IMR-90 (cell line): Measurements from ENCODE around the gene APOF. TPM values are rescaled to one million over a fixed set of nuclear protein-coding genes. Genes with fewer than 3 reads are reported as not detected.

Experiments
- ATAC-seq: fragments of 200-7000 bp; cut with Tn5 transposase; 2 replicates; pipeline ENCODE4 v1.9.1; 2020; ENCODE audit warnings: low read depth, mild to moderate bottlenecking, moderate library complexity
- BruUV-seq: library from RNA; stranded (reverse); fragments of 400-500 nt; replicated peaks from 2 replicates; lab custom pipeline; 2021; lab: Mats Ljungman, UMichigan
- CTCF ChIA-PET: fragments of 300-600 bp; formaldehyde crosslinking; extraction: SDS; loops from one replicate; lab custom pipeline; 2021; ENCODE audit warnings: antibody characterized with exemption; lab: Yijun Ruan, JAX
- POLR2A ChIA-PET: fragments of 300-600 bp; sonication (Branson Sonifier 250); formaldehyde crosslinking; loops from one replicate; lab custom pipeline; 2022; ENCODE audit warnings: antibody characterized with exemption; ENCODE audit not compliant: unreplicated experiment; lab: Charles Lee
- DNase-seq: peaks from one replicate; pipeline ENCODE4 v3.0.0; 2013
- H2AFZ ChIP-seq: replicated peaks from 2 replicates; pipeline ENCODE3; 2013; ENCODE audit warnings: low read length, mild to moderate bottlenecking; ENCODE audit not compliant: poor library complexity
- H2AK5ac ChIP-seq: 2 replicates; pipeline ENCODE4 v1.6.1; 2013; ENCODE audit warnings: low read depth, low read length, inconsistent platforms
- H2AK9ac ChIP-seq: replicated peaks from 2 replicates; pipeline ENCODE3; 2013; ENCODE audit warnings: mild to moderate bottlenecking, low read depth, low read length, moderate library complexity; ENCODE audit not compliant: poor library complexity
- H2BK120ac ChIP-seq: 2 replicates; pipeline ENCODE4 v1.6.1; 2013; ENCODE audit warnings: low read depth, low read length, inconsistent platforms
- H2BK15ac ChIP-seq: 3 replicates; pipeline ENCODE4 v1.6.1; 2013; ENCODE audit warnings: low read depth, low read length, inconsistent platforms
- H2BK20ac ChIP-seq: 2 replicates; pipeline ENCODE4 v1.6.1; 2013; ENCODE audit warnings: low read depth, mild to moderate bottlenecking, inconsistent platforms, low read length, moderate library complexity
- H2BK5ac ChIP-seq: 2 replicates; pipeline ENCODE4 v1.6.1; 2013; ENCODE audit warnings: mild to moderate bottlenecking, low read depth, low read length, inconsistent platforms; ENCODE audit not compliant: poor library complexity, severe bottlenecking
- H3K14ac ChIP-seq: replicated peaks from 2 replicates; pipeline ENCODE4 v1.6.1; 2013; ENCODE audit warnings: low read depth, low read length, inconsistent platforms
- H3K18ac ChIP-seq: 2 replicates; pipeline ENCODE4 v1.6.1; 2013; ENCODE audit warnings: low read depth, low read length, control low read depth
- H3K23ac ChIP-seq: 2 replicates; pipeline ENCODE4 v1.6.1; 2013; ENCODE audit warnings: low read depth, low read length, inconsistent platforms
- H3K27ac ChIP-seq: 2 replicates; pipeline ENCODE4 v1.5.1; 2013; ENCODE audit warnings: mild to moderate bottlenecking, control low read depth, low read length; ENCODE audit not compliant: insufficient read depth
- H3K27me3 ChIP-seq: 2 replicates; pipeline ENCODE4 v1.6.1; 2013; ENCODE audit warnings: low read length; ENCODE audit not compliant: control insufficient read depth, insufficient read depth
- H3K36me3 ChIP-seq: 2 replicates; pipeline ENCODE4 v1.6.1; 2013; ENCODE audit warnings: low read length, mixed read lengths; ENCODE audit not compliant: control insufficient read depth, insufficient read depth
- H3K4ac ChIP-seq: 2 replicates; pipeline ENCODE4 v1.6.1; 2013; ENCODE audit warnings: low read depth, low read length, inconsistent platforms
- H3K4me1 ChIP-seq: 2 replicates; pipeline ENCODE4 v1.6.1; 2013; ENCODE audit warnings: low read length, mixed read lengths; ENCODE audit not compliant: control insufficient read depth, insufficient read depth
- H3K4me2 ChIP-seq: 2 replicates; pipeline ENCODE4 v1.6.1; 2013; ENCODE audit warnings: low read depth, mild to moderate bottlenecking, control low read depth, low read length, moderate library complexity
- H3K4me3 ChIP-seq: 2 replicates; pipeline ENCODE4 v1.5.1; 2013; ENCODE audit warnings: low read depth, mild to moderate bottlenecking, control low read depth, low read length, moderate library complexity; ENCODE audit not compliant: insufficient read depth
- H3K56ac ChIP-seq: 2 replicates; pipeline ENCODE4 v1.6.1; 2013; ENCODE audit warnings: low read length, inconsistent platforms; ENCODE audit not compliant: insufficient read depth; ENCODE audit errors: extremely low read depth
- H3K79me1 ChIP-seq, 2 experiments: 2 replicates each; pipeline ENCODE4 v1.6.1; 2013; ENCODE audit warnings: low read length in 2 of 2, inconsistent platforms in 1 of 2, low read depth in 1 of 2
- H3K9ac ChIP-seq: 2 replicates; pipeline ENCODE4 v1.6.1; 2013; ENCODE audit warnings: low read depth, low read length, control low read depth
- H3K9me1 ChIP-seq: 2 replicates; pipeline ENCODE4 v1.6.1; 2013; ENCODE audit warnings: low read length, inconsistent platforms; ENCODE audit not compliant: insufficient read depth
- H3K9me3 ChIP-seq: 2 replicates; pipeline ENCODE4 v1.6.1; 2013; ENCODE audit warnings: low read length; ENCODE audit not compliant: control insufficient read depth, insufficient read depth
- H4K20me1 ChIP-seq: 2 replicates; pipeline ENCODE4 v1.6.1; 2013; ENCODE audit warnings: low read length, inconsistent platforms; ENCODE audit not compliant: insufficient read depth
- H4K5ac ChIP-seq: 2 replicates; pipeline ENCODE4 v1.6.1; 2013; ENCODE audit warnings: mild to moderate bottlenecking, low read depth, low read length, control low read depth
- H4K8ac ChIP-seq, 2 experiments: 2 replicates each; pipeline ENCODE4 v1.6.1; 2013; ENCODE audit warnings: low read depth in 2 of 2, low read length in 2 of 2, control low read depth in 1 of 2, inconsistent platforms in 1 of 2
- H4K91ac ChIP-seq: 2 replicates; pipeline ENCODE4 v1.6.1; 2013; ENCODE audit warnings: low read depth, low read length, inconsistent platforms; ENCODE audit not compliant: insufficient read depth
- BHLHE40 ChIP-seq: fragments of 150-350 bp; IDR thresholded peaks from 2 replicates; pipeline ENCODE4 v1.6.1; 2016; ENCODE audit warnings: mild to moderate bottlenecking, low read depth, low read length
- CEBPB ChIP-seq: IDR thresholded peaks from 2 replicates; pipeline ENCODE4 v1.6.1; 2012; ENCODE audit warnings: low read depth, low read length, improper control_type of control experiment
- CHD1 ChIP-seq: IDR thresholded peaks from 2 replicates; pipeline ENCODE4 v1.6.1; 2012; ENCODE audit warnings: low read depth, low read length, improper control_type of control experiment
- FOS ChIP-seq: fragments of 150-350 bp; IDR thresholded peaks from 2 replicates; pipeline ENCODE4 v1.6.1; 2016; ENCODE audit warnings: low read depth, low read length
- MAFK ChIP-seq: IDR thresholded peaks from 2 replicates; pipeline ENCODE4 v1.6.1; 2012; ENCODE audit warnings: low read depth, low read length, improper control_type of control experiment
- MAZ ChIP-seq: IDR thresholded peaks from 2 replicates; pipeline ENCODE4 v1.6.1; 2012; ENCODE audit warnings: low read depth, mild to moderate bottlenecking, low read length, improper control_type of control experiment, moderate library complexity, borderline replicate concordance
- MXI1 ChIP-seq: IDR thresholded peaks from 2 replicates; pipeline ENCODE4 v1.6.1; 2012; ENCODE audit warnings: low read depth, mild to moderate bottlenecking, low read length, moderate library complexity, borderline replicate concordance
- NFE2L2 ChIP-seq: fragments of 150-350 bp; IDR thresholded peaks from 2 replicates; pipeline ENCODE4 v1.6.1; 2016; ENCODE audit warnings: low read depth, mild to moderate bottlenecking, low read length
- POLR2A ChIP-seq: IDR thresholded peaks from 2 replicates; pipeline ENCODE4 v1.6.1; 2012; ENCODE audit warnings: mild to moderate bottlenecking, low read depth, low read length
- RAD21 ChIP-seq: IDR thresholded peaks from 2 replicates; pipeline ENCODE4 v1.6.1; 2012; ENCODE audit warnings: low read length, improper control_type of control experiment
- RCOR1 ChIP-seq: IDR thresholded peaks from 2 replicates; pipeline ENCODE4 v1.6.1; 2012; ENCODE audit warnings: mild to moderate bottlenecking, low read length, improper control_type of control experiment; ENCODE audit not compliant: insufficient replicate concordance
- RFX5 ChIP-seq: IDR thresholded peaks from 2 replicates; pipeline ENCODE4 v1.8.0; 2012; ENCODE audit warnings: low read depth, mild to moderate bottlenecking, low read length, moderate library complexity
- SMC3 ChIP-seq: fragments of 150-350 bp; IDR thresholded peaks from 2 replicates; pipeline ENCODE4 v1.6.1; 2016; ENCODE audit warnings: low read depth, mild to moderate bottlenecking, antibody characterized with exemption, low read length, moderate library complexity
- WGBS, 2 experiments: methylation state at CpG; one replicate each; pipeline versions ENCODE4 v1.1.5 to v1.1.7; 2013; ENCODE audit warnings: missing lambda C conversion rate in 2 of 2; ENCODE audit not compliant: insufficient read length in 1 of 2; ENCODE audit errors: extremely low coverage in 2 of 2; 5-methylcytosine and 5-hydroxymethylcytosine counted together
- dilution Hi-C: fragments of 300-500 bp; cut with HindIII; formaldehyde crosslinking; loops from one replicate; pipeline ENCODE4 v1.14.3; 2018; ENCODE audit warnings: low sequenced_read_pairs; ENCODE audit not compliant: unreplicated experiment
- in situ Hi-C: fragments of 300-500 bp; cut with MboI; formaldehyde crosslinking; loops from 3 replicates; pipeline ENCODE4 v1.14.3; 2019; ENCODE audit warnings: low sequenced_read_pairs, inconsistent platforms, mixed read lengths
- intact Hi-C: fragments of 100-400 bp; cut with micrococcal nuclease; formaldehyde crosslinking; loops from 2 replicates; pipeline ENCODE4 v1.10.0; 2022
- polyA plus RNA-seq, 3 experiments: library from polyadenylated mRNA; depleted of rRNA; stranded (reverse); fragments of >200 nt; gene quantifications; 2 replicates each; pipeline ENCODE4 v1.2.3, GENCODE V29; 2012; ENCODE audit warnings: low replicate concordance in 1 of 3
- total RNA-seq: library from RNA; depleted of rRNA; stranded (reverse); fragments of >200 nt; gene quantifications from 2 replicates; pipeline ENCODE4 v1.2.3, GENCODE V29; 2012
- TF ChIP-seq, protein P1 (sequence below): conservative IDR thresholded peaks from 2 replicates; pipeline ENCODE4 v1.5.1; 2012; ENCODE audit warnings: mild to moderate bottlenecking, low read depth, low read length, improper control_type of control experiment
- TF ChIP-seq, protein P2 (sequence below): fragments of 150-350 bp; IDR thresholded peaks from 2 replicates; pipeline ENCODE4 v1.6.1; 2016; ENCODE audit warnings: low read depth, mild to moderate bottlenecking, low read length, moderate library complexity, borderline replicate concordance
- TF ChIP-seq, protein P3 (sequence below): fragments of 150-350 bp; IDR thresholded peaks from 2 replicates; pipeline ENCODE4 v1.6.1; 2017; ENCODE audit warnings: mild to moderate bottlenecking, antibody characterized with exemption, low read length, low read depth

Gene APOF
- total and polyA plus RNA-seq, 2 of the 4 experiments (the other 2 are of a cell fraction): not detected

DNA sequence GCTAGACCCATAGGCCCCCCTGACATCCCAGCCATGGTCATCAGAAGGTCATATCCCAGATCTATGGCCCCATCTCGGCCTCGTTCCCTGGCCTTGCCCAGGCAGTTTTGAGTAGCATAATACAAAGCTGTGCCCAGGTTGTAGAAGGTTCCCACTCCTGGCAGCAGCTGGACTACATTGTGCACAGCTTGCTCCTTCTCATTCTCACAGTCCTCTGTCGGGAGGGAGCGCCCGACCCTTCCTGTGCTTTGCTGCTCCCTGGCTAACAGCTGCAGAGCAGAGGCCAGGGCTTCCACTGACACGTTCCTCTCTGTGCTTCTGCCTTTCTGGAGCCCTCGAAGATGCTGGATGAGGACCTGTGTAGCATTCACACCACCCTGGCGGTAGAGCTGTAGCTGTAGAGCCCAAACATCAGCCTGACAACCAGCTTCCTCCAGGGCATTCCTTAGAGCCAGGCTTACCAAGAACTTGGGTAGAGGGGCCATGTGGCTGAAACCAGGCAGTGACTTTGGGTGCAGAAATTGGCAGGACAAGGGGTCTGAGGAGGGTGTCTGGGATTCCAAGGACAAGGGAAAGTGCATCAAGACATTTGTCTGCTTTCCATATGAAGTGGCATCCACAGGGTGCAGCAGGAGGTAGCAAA is 1.0 kb downstream of the APOF start:
- Histone ChIP-seq H4K5ac (peak overlapping the region; percentile 28; the same call in 1 of the 2 replicates), H3K79me1 (peaks cover 3 to 27% of the 10 kb centered on the region in 2 experiments; a peak in 3 of 4 replicates), H3K23ac (no peak overlapping the region), H2BK120ac (no peak overlapping the region), H4K8ac (peak overlapping the region in 1 of 2 experiments; percentile 39; a peak in 2 of 4 replicates), H2AK9ac (peak overlapping the region; percentile 8), H4K91ac (no peak overlapping the region), H3K36me3 (peaks cover 1% of the 10 kb centered on the region; the same call in 1 of the 2 replicates), H3K27ac (no peak overlapping the region), H2BK20ac (no peak overlapping the region), H3K18ac (no peak overlapping the region), H3K9ac (no peak overlapping the region), H3K4me3 (no peak overlapping the region), H3K56ac (no peak overlapping the region), H3K4me1 (no peaks in the 10 kb centered on the region), H3K27me3 (no peaks in the 10 kb centered on the region), H4K20me1 (peaks cover 13% of the 10 kb centered on the region; the same call in 1 of the 2 replicates), H3K14ac (no peak overlapping the region), H3K4me2 (no peak overlapping the region), H2BK5ac (no peak overlapping the region), H2AFZ (peak overlapping the region; percentile 23), H2AK5ac (no peak overlapping the region), H3K4ac (no peak overlapping the region), H3K9me3 (no peaks in the 10 kb centered on the region), H2BK15ac (no peak overlapping the region), H3K9me1 (0 out of 2 replicates have a peak, but pooled peaks cover 3% of the 10 kb centered on the region)
- dilution Hi-C loops: no loop called here
- POLR2A ChIA-PET: no interaction called here
- TF ChIP-seq MAZ: no peak
- TF ChIP-seq MXI1: no peak
- no peak for TF ChIP-seq BHLHE40
- no peak for TF ChIP-seq RCOR1
- TF ChIP-seq CHD1: no peak
- no peak for TF ChIP-seq MAFK
- TF ChIP-seq, protein P1, sequence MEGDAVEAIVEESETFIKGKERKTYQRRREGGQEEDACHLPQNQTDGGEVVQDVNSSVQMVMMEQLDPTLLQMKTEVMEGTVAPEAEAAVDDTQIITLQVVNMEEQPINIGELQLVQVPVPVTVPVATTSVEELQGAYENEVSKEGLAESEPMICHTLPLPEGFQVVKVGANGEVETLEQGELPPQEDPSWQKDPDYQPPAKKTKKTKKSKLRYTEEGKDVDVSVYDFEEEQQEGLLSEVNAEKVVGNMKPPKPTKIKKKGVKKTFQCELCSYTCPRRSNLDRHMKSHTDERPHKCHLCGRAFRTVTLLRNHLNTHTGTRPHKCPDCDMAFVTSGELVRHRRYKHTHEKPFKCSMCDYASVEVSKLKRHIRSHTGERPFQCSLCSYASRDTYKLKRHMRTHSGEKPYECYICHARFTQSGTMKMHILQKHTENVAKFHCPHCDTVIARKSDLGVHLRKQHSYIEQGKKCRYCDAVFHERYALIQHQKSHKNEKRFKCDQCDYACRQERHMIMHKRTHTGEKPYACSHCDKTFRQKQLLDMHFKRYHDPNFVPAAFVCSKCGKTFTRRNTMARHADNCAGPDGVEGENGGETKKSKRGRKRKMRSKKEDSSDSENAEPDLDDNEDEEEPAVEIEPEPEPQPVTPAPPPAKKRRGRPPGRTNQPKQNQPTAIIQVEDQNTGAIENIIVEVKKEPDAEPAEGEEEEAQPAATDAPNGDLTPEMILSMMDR: no peak
- TF ChIP-seq, protein P2, sequence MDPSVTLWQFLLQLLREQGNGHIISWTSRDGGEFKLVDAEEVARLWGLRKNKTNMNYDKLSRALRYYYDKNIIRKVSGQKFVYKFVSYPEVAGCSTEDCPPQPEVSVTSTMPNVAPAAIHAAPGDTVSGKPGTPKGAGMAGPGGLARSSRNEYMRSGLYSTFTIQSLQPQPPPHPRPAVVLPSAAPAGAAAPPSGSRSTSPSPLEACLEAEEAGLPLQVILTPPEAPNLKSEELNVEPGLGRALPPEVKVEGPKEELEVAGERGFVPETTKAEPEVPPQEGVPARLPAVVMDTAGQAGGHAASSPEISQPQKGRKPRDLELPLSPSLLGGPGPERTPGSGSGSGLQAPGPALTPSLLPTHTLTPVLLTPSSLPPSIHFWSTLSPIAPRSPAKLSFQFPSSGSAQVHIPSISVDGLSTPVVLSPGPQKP: no peak
- TF ChIP-seq CEBPB: no peak
- no peak for TF ChIP-seq POLR2A
- no peak for TF ChIP-seq RAD21
- TF ChIP-seq SMC3: no peak
- TF ChIP-seq NFE2L2: no peak
- TF ChIP-seq, protein P3, sequence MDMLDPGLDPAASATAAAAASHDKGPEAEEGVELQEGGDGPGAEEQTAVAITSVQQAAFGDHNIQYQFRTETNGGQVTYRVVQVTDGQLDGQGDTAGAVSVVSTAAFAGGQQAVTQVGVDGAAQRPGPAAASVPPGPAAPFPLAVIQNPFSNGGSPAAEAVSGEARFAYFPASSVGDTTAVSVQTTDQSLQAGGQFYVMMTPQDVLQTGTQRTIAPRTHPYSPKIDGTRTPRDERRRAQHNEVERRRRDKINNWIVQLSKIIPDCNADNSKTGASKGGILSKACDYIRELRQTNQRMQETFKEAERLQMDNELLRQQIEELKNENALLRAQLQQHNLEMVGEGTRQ: no peak
- TF ChIP-seq FOS: no peak
- no peak for TF ChIP-seq RFX5
- in situ Hi-C loops: no loop called here
- no peak for ATAC-seq
- DNase-seq: no peak
- CTCF ChIA-PET: no interaction called here
- intact Hi-C loops: no loop called here
- 38% methylated on average over 4 of the region's 8 CpGs; no CpG with 5 or more reads in 1 of the 2 experiments for WGBS, 2 experiments
- BruUV-seq: no TSS peak
